ENCODE measurements around the gene PAPSS2.

DNA sequence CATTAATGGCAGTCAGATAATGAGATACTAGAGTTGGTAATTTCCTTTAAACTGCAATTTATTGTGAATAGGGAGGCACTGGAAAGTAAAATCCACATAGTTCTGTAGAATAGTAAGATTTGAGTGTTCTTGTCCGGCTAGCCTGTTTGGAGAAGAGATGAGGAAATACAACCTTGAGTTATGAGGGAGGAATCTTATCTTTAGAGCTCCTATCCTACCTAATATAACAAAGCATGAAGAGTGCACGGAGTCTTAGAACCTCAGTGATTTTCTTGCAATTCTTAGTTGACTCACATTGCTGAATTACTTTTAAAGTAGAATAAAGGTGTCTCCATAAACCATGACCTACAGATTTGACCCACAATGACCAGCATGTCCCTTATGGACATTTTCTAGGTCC is 84.9 kb downstream of the PAPSS2 start:
- TF ChIP-seq, protein P1, sequence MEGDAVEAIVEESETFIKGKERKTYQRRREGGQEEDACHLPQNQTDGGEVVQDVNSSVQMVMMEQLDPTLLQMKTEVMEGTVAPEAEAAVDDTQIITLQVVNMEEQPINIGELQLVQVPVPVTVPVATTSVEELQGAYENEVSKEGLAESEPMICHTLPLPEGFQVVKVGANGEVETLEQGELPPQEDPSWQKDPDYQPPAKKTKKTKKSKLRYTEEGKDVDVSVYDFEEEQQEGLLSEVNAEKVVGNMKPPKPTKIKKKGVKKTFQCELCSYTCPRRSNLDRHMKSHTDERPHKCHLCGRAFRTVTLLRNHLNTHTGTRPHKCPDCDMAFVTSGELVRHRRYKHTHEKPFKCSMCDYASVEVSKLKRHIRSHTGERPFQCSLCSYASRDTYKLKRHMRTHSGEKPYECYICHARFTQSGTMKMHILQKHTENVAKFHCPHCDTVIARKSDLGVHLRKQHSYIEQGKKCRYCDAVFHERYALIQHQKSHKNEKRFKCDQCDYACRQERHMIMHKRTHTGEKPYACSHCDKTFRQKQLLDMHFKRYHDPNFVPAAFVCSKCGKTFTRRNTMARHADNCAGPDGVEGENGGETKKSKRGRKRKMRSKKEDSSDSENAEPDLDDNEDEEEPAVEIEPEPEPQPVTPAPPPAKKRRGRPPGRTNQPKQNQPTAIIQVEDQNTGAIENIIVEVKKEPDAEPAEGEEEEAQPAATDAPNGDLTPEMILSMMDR (IDR thresholded peaks at IDR 0.05; ENCODE audit: extremely low read depth in 1 of 2, insufficient read depth in 1 of 2, low read depth in 1 of 2, low read length in 2 of 2) = no peak
- no peak for TF ChIP-seq POLR2A (IDR thresholded peaks at IDR 0.05; ENCODE audit: low read depth, low read length)

All from endothelial cell of umbilical vein (primary cell).